GM12878 (cell line): ENCODE data around the gene MOGAT3. TPM values are rescaled to one million over a fixed set of nuclear protein-coding genes. Genes with fewer than 3 reads are reported as not detected.
A peak's percentile ranks its signal among the peaks of the same experiment; 100 is the strongest.

ENCODE experiments used
- ATF7 ChIP-seq: fragments of 450-650 bp; IDR thresholded peaks from 2 replicates; pipeline ENCODE4 v1.6.1; 2016; ENCODE audit warnings: low read depth, mild to moderate bottlenecking
- CHD1 ChIP-seq: IDR thresholded peaks from 2 replicates; pipeline ENCODE4 v1.6.1; 2012; ENCODE audit warnings: low read depth, low read length, improper control_type of control experiment
- ESRRA ChIP-seq: IDR thresholded peaks from 2 replicates; pipeline ENCODE4 v1.6.1; 2012; ENCODE audit warnings: mild to moderate bottlenecking, low read length, improper control_type of control experiment
- FOXK2 ChIP-seq: fragments of 450-650 bp; IDR thresholded peaks from 2 replicates; pipeline ENCODE4 v1.6.1; 2017; ENCODE audit warnings: mild to moderate bottlenecking, moderate library complexity
- PAX8 ChIP-seq: fragments of 450-650 bp; IDR thresholded peaks from 2 replicates; pipeline ENCODE4 v1.6.1; 2017; ENCODE audit warnings: mild to moderate bottlenecking, moderate library complexity
- POLR2AphosphoS5 ChIP-seq: IDR thresholded peaks from 2 replicates; pipeline ENCODE4 v1.6.1; 2011; ENCODE audit warnings: mild to moderate bottlenecking, low read length, inconsistent platforms
- PRDM15 ChIP-seq: fragments of 450-650 bp; formaldehyde crosslinking; IDR thresholded peaks from 2 replicates; pipeline ENCODE4 v1.4.0; 2020; ENCODE audit warnings: mild to moderate bottlenecking, moderate library complexity
- RAD21 ChIP-seq: IDR thresholded peaks from 2 replicates; pipeline ENCODE4 v1.6.1; 2011; ENCODE audit warnings: mild to moderate bottlenecking, low read depth, low read length, moderate library complexity; ENCODE audit not compliant: insufficient read depth
- RAD51 ChIP-seq: fragments of 450-650 bp; IDR thresholded peaks from 2 replicates; pipeline ENCODE4 v1.6.1; 2016; ENCODE audit warnings: moderate library complexity, mild to moderate bottlenecking, inconsistent platforms
- TARDBP ChIP-seq: IDR thresholded peaks from 2 replicates; pipeline ENCODE4 v1.6.1; 2016; ENCODE audit warnings: borderline replicate concordance
- polyA plus RNA-seq, 11 experiments: library from polyadenylated mRNA; depleted of rRNA in 4 of 11; unstranded in 6 of 11; stranded (reverse) in 5 of 11; fragments of >200 nt; fragmentation: Nextera tagmentation in 4 of 11; fragmentation: Illumina TruSeq in 1 of 11; extraction: Ambion mirVana in 4 of 11; extraction: Trizol in 1 of 11; gene quantifications; 1 replicate in 1 of 11; 2 replicates in 10 of 11; pipeline versions ENCODE4 v1.2.1 to v1.2.3, GENCODE V29; 2011 to 2016; ENCODE audit warnings: inconsistent platforms in 2 of 11, missing spikeins in 2 of 11, low read depth in 1 of 11
- total RNA-seq, 4 experiments: library from RNA; depleted of rRNA in 3 of 4; stranded (reverse); fragments of >200 nt in 3 of 4; fragmentation: Illumina TruSeq in 1 of 4; extraction: Trizol in 1 of 4; gene quantifications; 2 replicates each; pipeline versions ENCODE4 v1.2.1 to v1.2.3, GENCODE V29; 2013 to 2021

MOGAT3 gene
- total and polyA plus RNA-seq, 10 of the 15 experiments (the other 5 are each of a cell fraction or from before 2014, with no cell fraction given), result 0.11 TPM; not detected in 9

DNA sequence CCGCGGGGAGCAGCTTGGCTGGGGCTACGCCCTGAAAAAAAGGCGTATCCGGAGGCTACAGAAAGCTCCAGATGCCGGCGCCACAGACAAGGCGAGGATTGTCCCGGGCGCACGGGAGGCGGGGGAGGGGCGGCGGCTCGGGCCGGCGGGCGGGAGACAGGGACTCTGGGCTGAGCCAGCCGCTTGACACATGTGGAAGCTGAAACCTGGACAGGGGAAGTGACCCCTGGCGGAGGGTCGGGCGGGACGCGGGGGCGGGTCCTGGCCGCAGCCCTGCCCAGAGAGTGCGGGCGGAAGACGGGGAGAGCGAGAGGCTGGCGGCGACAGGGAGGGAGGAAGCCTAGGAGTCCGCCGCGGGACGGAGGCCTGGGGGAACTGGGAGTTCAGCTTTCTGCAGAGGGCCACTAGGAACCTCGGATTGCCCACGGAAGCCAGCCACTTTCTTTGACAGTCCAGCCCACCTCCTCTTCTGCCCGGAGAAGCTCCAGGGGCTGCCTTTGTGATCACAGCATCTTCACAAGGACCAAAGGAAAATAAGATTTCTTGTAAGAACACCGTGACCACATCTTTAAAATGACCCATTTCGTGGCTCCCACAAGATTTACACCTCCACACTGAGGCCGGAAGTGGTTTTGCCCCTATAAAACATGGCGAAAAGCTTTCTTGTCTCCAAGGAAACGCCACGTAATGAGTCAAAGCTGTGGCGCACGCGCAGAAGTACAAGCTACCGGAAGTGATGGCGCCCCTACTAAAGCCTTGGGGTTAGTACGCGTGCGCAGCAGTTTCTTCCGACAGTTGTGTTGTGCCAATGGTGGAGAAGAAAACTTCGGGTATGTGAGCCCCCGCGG is 16.8 kb upstream of the MOGAT3 start, which contains the start of the genes PLOD3 and ZNHIT1 (continued):
- TF ChIP-seq PRDM15 (CRISPR knock-in tag) (no peak), RAD51 (no peak), TARDBP (no peak), PAX8 (no peak), POLR2AphosphoS5 (peak; percentile 42; the same call in 1 of the 2 replicates), RAD21 (no peak), CHD1 (no peak), ESRRA (no peak), FOXK2 (no peak), ATF7 (no peak)
